ENCODE measurements around the gene LASP1.

The LASP1 gene

GRCh38 chr17:38868817-38869525 is 887 bp upstream of the LASP1 start:
- DNase-seq (ENCODE audit: low read depth) = peak; percentile 88

- peak; percentile 67 for DNase-seq (ENCODE audit: low read depth)
These were observed 654 bp downstream of the LASP1 start for GRCh38 chr17:38870259-38871165.

GRCh38 chr17:38871247-38872015 is 1.6 kb downstream of the LASP1 start:
- peak; percentile 69 for DNase-seq (ENCODE audit: low read depth)

GRCh38 chr17:38872027-38872511 is 2.2 kb downstream of the LASP1 start:
- DNase-seq (ENCODE audit: low read depth) = no peak

GRCh38 chr17:38872671-38873385 is 3.0 kb downstream of the LASP1 start:
- no peak for DNase-seq (ENCODE audit: low read depth)

- DNase-seq (ENCODE audit: low read depth) = no peak
These were observed 4.0 kb downstream of the LASP1 start for GRCh38 chr17:38873640-38874380.

- DNase-seq (ENCODE audit: low read depth) = no peak
These were observed 4.9 kb downstream of the LASP1 start for GRCh38 chr17:38874505-38875400.

- DNase-seq (ENCODE audit: low read depth) = no peak
These were observed 5.7 kb downstream of the LASP1 start for GRCh38 chr17:38875477-38876075.

GRCh38 chr17:38877130-38877851 is 7.4 kb downstream of the LASP1 start:
- DNase-seq (ENCODE audit: low read depth) = no peak

- DNase-seq (ENCODE audit: low read depth) = no peak
These were observed 10.2 kb downstream of the LASP1 start for GRCh38 chr17:38879878-38880665.

- peak; percentile 42 for DNase-seq (ENCODE audit: low read depth)
These were observed 11.8 kb downstream of the LASP1 start for GRCh38 chr17:38881600-38882191.

GRCh38 chr17:38882870-38883269 is 13.0 kb downstream of the LASP1 start:
- no peak for DNase-seq (ENCODE audit: low read depth)

- no peak for DNase-seq (ENCODE audit: low read depth)
These were observed 14.0 kb downstream of the LASP1 start for GRCh38 chr17:38883592-38884526.

GRCh38 chr17:38885044-38885727 is 15.3 kb downstream of the LASP1 start:
- no peak for DNase-seq (ENCODE audit: low read depth)

GRCh38 chr17:38885728-38886642 is 16.1 kb downstream of the LASP1 start:
- DNase-seq (ENCODE audit: low read depth) = no peak
